ENCODE data around the gene ACOD1. TPM values are rescaled to one million over a fixed set of nuclear protein-coding genes. Genes with fewer than 3 reads are reported as not detected.

ACOD1 gene
- total RNA-seq, 1 experiment from 2014 or later = not detected

DNA sequence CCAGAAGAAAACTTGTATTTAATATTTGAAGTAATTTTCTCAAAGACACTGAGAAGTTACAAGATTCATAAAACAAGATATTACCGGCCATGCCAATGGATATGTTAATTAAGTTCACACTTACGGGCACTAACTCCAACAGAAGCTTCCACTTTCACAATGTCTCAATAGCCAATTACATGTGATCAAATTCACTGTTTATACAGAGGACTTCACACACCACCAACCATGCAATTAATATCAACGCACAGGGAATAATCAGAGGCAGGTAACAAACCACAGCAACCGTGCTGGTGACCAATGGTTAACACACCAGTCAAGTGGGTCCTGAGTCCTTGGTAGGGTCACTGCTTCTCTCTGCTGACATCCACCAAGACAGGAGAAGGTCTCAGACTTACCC is 5.9 kb upstream of the ACOD1 start:
- Histone ChIP-seq H3K9me3 (ENCODE audit: control insufficient read depth, low read depth, low read length) (no peaks in the 10 kb centered on the region), H2BK15ac (ENCODE audit: low read depth, low read length) (no peak overlapping the region), H3K4ac (ENCODE audit: low read depth, low read length) (no peak overlapping the region), H2AFZ (ENCODE audit: low read length) (no peak overlapping the region), H4K20me1 (ENCODE audit: control insufficient read depth, insufficient read depth, insufficient read length) (no peaks in the 10 kb centered on the region), H4K8ac (replicated peaks; ENCODE audit: insufficient read length, low read depth, low read length) (no peak overlapping the region), H3K27me3 (ENCODE audit: insufficient read depth, low read length) (no peaks in the 10 kb centered on the region), H4K91ac (ENCODE audit: insufficient read length, low read depth, low read length) (no peak overlapping the region), H2BK120ac (ENCODE audit: low read depth, low read length, poor library complexity, severe bottlenecking) (no peak overlapping the region), H3T11ph (ENCODE audit: low read length) (no peak overlapping the region), H3K4me1 (ENCODE audit: insufficient read depth, low read length) (no peaks in the 10 kb centered on the region), H3K9ac (ENCODE audit: extremely low read depth, insufficient read length, low read length) (no peak overlapping the region), H3K56ac (ENCODE audit: insufficient read length, low read depth, low read length) (no peak overlapping the region), H4K5ac (ENCODE audit: insufficient read length, low read depth, low read length) (no peak overlapping the region), H3K79me2 (ENCODE audit: insufficient read depth, low read length) (no peaks in the 10 kb centered on the region), H3K4me2 (ENCODE audit: insufficient read depth, insufficient read length, low read length) (no peak overlapping the region), H3K27ac (ENCODE audit: insufficient read length, low read depth, low read length) (no peak overlapping the region), H2BK12ac (ENCODE audit: insufficient read length, low read depth, low read length) (no peak overlapping the region), H2BK5ac (ENCODE audit: insufficient read length, low read length) (no peak overlapping the region), H2AK5ac (ENCODE audit: insufficient read length, low read length) (no peak overlapping the region), H3K18ac (ENCODE audit: insufficient read length, low read depth, low read length) (no peak overlapping the region), H2BK20ac (ENCODE audit: low read depth, low read length, poor library complexity, severe bottlenecking) (no peak overlapping the region), H3K14ac (ENCODE audit: insufficient read depth, low read length) (no peak overlapping the region), H3K23me2 (ENCODE audit: insufficient read length, low read depth, low read length, poor library complexity, severe bottlenecking) (no peaks in the 10 kb centered on the region), H3K79me1 (ENCODE audit: insufficient read depth, low read depth, low read length, poor library complexity, severe bottlenecking) (no peaks in the 10 kb centered on the region), H3K23ac (ENCODE audit: insufficient read length, low read depth, low read length) (no peak overlapping the region)
- Mint-ChIP-seq H3K27ac (no peak overlapping the region), H3K36me3 (ENCODE audit: insufficient read depth in 1 of 3, low read depth in 3 of 3) (no peaks in the 10 kb centered on the region), H3K4me3 (no peak overlapping the region), H3K27me3 (ENCODE audit: low read depth) (no peaks in the 10 kb centered on the region), H3K9me3 (peaks cover 2 to 3% of the 10 kb centered on the region in 2 experiments; a peak in 3 of 5 replicates), H3K4me1 (no peaks in the 10 kb centered on the region)
- no CpG with 5 or more reads among the region's 4 CpGs for WGBS (ENCODE audit: extremely low coverage, insufficient read length, low lambda C conversion rate)
- DNase-seq = no peak
- TF ChIP-seq, protein P1, sequence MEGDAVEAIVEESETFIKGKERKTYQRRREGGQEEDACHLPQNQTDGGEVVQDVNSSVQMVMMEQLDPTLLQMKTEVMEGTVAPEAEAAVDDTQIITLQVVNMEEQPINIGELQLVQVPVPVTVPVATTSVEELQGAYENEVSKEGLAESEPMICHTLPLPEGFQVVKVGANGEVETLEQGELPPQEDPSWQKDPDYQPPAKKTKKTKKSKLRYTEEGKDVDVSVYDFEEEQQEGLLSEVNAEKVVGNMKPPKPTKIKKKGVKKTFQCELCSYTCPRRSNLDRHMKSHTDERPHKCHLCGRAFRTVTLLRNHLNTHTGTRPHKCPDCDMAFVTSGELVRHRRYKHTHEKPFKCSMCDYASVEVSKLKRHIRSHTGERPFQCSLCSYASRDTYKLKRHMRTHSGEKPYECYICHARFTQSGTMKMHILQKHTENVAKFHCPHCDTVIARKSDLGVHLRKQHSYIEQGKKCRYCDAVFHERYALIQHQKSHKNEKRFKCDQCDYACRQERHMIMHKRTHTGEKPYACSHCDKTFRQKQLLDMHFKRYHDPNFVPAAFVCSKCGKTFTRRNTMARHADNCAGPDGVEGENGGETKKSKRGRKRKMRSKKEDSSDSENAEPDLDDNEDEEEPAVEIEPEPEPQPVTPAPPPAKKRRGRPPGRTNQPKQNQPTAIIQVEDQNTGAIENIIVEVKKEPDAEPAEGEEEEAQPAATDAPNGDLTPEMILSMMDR (conservative IDR thresholded peaks at IDR 0.05) = no peak

Data from H9 (cell line).